Endometrial microvascular endothelial cells (primary cell): ENCODE measurements around the gene GALNT12. TPM values are rescaled to one million over a fixed set of nuclear protein-coding genes. Genes with fewer than 3 reads are reported as not detected.

ENCODE experiments used
- in situ Hi-C: cut with HindIII; loops from 2 replicates; pipeline ENCODE4 v1.10.0; 2017; ENCODE audit warnings: low sequenced_read_pairs, low pct_unique_long_range_greater_than_20kb; ENCODE audit errors: inconsistent ontology term
- total RNA-seq: library from RNA; depleted of rRNA; stranded (reverse); fragments of >200 nt; gene quantifications from one replicate; pipeline ENCODE4 v1.2.3, GENCODE V29; 2015; ENCODE audit errors: inconsistent ontology term

Gene GALNT12, protein sequence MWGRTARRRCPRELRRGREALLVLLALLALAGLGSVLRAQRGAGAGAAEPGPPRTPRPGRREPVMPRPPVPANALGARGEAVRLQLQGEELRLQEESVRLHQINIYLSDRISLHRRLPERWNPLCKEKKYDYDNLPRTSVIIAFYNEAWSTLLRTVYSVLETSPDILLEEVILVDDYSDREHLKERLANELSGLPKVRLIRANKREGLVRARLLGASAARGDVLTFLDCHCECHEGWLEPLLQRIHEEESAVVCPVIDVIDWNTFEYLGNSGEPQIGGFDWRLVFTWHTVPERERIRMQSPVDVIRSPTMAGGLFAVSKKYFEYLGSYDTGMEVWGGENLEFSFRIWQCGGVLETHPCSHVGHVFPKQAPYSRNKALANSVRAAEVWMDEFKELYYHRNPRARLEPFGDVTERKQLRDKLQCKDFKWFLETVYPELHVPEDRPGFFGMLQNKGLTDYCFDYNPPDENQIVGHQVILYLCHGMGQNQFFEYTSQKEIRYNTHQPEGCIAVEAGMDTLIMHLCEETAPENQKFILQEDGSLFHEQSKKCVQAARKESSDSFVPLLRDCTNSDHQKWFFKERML
- 12.8 TPM for total RNA-seq

DNA sequence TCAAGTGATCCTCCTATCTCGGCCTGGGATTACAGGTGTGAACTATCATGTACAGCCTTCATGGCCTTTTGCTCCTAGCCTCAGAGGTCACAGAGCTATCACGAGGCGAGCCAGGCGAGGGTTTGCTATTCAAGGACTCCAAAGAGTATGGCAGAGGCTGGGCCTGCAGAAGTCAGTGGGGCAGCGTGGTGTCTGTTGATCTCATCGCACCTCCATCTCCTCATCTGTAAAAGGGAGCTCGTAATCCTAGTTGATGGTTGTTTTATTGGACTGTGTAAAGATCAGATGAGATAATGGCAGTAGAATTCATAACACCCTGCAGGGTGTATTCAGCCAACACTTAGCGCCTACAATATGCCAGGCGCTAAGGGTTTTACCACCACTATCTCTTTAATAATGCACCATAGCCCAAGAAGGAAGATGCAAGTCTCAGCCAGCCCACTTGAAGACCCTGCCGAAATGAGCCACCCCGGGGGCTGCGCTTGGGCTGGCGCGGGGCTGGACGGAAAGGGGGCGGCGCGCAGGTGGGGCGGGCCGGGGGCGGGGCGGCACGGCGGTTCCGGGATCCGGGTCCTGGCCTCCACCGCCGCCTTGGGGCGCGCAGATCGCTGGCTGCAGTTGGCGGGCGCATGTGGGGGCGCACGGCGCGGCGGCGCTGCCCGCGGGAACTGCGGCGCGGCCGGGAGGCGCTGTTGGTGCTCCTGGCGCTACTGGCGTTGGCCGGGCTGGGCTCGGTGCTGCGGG, at the start of gene GALNT12:
Gene GALNT12, plus strand, starts transcription at position 601 of the 744 bp plus-strand sequence. Its CDS starts 29 bp downstream, at position 630.
- in situ Hi-C loops, result no loop called here

DNA sequence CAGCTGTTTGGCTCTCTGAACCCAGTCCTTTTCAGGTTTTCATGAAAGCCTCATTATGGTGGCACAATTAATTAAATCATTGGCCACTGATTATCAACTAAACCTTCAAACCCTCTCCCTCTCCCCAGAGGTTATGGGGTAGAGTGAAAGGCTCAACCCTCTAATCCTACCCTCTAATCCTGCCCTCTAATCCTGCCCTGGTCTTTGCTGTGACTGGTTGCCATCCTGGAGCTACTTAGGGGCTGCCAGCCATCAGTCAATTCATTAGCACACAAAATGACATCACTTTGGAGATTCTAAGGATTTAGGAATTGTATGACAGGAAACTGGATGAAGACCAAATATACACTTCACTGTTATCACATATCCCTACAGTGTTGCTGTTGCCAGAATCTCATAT, 47.2 kb upstream of the GALNT12 start:
- in situ Hi-C loops, result no loop called here

DNA sequence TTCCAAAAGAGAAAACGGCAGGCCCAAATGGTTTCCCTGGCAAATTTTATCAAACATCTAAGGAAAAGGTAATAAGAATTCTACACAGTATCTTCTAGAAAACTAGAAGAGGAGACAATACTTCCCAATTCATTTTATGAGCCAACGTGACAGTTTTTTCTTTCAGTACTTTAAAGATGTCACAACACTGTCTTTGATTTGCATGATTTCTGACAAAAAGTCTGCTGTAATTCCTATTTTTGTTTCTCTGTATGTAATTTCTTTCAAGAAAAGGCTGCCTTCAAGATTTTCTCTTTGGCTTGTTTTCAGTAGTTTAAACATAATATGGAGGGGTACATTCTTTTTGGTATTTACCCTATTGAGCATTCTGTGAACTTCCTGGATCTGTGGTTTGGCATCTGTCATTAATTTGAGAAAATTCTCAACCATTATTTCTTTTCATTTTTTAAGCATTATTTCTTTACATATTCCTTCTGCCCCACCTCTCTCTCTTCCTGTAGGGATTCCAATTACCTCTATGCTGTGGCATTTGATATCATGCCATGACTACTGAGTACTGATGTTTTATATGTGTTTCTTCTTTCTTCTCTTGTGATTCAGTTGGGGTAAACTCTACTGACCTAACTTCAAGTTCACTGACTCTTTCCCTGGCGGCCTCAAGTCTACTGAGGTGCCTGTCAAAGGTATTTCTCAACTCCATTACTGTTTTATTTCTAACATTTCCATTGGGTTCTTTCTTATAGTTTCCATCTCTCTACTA, 43.3 kb upstream of the GALNT12 start:
- in situ Hi-C loops, result no loop called here

DNA sequence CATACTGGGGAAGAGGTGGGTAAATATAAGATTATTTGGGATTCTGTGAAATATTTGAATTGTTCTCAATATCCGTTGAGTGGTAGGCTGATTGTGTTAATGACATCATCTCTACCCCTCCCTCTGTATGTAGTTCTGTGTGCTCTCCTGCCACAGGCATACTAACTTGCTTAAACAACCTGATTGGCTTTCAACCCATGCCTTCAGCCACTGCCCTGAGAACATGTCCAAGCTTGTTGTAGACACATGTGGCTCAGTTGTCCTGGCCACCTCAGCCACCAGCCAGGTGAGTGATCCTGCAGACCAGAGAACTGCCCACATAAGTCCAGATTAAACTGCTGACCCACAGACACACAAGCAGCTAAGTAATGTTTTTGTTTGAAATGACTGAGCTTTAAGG, 42.2 kb upstream of the GALNT12 start:
- in situ Hi-C loops, result no loop called here

DNA sequence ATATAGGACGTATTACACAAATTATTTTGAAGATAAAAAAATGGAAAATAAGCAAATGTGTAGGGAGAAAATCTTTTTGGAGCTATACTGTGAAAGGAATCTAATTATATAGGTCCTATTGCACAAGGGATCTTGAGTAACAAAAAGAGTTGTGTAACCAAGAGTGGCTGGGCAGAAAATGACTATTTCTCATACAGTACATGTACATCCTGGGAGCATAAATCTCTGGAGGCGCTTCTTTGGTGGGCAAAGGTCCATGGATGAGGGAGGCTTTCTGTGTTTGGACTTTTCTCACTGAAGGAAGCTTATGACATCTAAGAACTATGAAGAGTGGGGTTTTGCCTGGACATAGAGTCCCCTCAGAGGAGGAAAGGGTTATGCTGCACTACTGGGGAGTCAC, 40.9 kb upstream of the GALNT12 start:
- in situ Hi-C loops, result no loop called here

DNA sequence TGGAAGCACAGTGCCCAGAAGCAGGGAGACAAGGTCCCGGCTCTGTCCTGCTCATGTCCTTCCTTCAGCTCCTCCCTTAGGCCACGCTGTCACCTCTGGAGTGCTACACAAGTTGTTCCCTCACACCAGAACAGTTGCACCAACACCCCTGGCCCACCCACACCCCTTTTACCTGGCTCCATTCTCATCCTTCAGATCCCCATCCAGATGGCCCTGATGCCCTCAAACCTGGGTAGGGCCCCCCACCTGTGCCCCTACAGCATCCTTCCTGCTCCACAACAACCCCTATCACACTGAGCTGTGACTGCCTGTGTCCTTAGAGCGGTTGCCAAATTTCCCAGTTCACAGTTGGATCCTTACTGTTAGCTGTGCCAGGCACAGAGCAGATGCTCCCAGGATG, 40.3 kb upstream of the GALNT12 start:
- in situ Hi-C loops, result no loop called here

DNA sequence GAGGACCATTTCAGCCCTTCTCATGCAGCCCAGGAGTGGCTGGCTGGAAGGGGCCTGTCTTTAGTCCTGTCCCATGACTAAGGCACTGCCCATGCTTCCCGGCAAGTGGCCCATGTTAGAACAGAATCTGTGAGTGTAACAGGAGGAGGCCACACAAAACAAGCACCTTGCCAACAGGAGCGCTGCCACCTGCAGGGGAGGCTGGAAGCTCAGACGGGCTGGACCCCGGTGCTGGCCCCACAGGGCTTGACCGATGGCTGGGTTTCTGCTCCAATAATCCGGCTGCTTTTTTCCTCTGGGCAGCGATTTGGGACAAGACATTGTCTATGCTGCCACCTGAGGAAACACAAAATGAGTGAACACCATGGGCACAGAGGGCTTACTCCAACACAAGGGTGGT, 39.6 kb upstream of the GALNT12 start:
- in situ Hi-C loops, result no loop called here

DNA sequence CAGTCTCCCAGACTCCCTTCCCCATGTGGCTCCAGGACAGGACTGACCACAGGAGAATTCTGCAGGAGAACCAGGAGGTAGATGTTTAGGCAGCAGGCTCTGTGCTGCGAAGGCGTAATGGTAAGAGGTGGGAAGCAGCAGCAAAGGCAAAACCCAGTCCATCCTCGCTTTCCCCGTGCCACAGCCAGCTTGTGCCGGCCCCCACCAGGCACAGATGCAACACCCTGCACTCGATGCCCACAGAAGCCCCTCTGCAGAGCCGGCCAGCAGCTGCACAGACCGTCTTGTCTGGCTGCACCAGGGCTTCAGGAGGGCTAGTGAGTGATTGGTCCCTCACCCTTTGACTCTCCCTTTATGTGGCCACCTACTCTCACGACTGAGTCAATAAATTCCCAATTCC, 39.1 kb upstream of the GALNT12 start:
- in situ Hi-C loops, result no loop called here

DNA sequence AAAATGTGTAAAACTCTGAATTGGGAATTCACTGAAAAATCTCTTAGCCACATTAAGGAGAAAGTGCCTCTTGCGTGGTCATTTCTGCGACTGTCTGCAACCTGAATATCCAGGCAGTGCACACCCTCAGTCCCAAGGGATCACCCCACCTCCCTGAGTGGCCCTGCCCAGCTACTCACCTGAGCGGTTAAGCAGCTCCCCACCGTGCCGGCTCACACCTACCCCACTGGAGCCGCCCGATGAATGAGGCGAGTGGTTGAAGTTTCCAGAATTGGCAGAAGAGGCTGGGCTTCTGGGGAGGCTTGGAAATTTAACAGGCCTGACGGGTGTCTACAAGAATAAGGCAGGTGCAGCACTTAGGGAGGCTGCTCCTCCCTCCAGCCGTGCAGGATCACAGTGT, 36.8 kb upstream of the GALNT12 start:
- in situ Hi-C loops, result no loop called here

DNA sequence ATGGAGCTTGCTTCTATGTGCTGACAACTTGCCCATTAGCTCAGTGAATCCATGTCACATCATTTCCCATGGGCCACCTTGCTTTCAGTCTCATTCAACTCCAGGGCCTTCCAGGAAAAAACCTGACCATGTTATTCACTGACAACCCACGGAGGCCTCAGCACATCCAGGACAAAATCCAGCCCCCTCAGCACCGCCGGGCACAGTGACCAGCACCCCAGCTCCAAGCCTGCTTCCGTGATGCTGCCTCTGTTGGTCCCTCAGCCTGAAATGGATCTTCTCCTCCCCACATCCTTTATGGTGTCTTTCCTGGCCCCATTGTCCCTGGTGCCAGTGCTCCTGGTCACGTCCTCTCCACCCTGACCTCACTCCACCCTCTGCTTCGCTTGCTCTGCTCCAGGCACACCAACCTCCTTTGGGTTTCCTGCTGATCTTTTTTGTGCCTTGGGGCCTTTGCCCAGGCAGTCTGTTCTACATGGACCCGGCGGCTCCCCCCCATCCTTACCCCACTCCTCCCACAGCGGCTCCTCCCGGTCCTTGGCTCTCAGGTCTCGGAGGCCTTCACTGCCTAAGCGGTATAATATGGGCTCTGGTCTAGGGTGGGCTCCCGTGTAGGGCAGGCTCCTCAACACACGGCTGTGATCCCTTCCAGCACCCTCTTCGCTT, 36.1 kb upstream of the GALNT12 start:
- in situ Hi-C loops, result no loop called here

DNA sequence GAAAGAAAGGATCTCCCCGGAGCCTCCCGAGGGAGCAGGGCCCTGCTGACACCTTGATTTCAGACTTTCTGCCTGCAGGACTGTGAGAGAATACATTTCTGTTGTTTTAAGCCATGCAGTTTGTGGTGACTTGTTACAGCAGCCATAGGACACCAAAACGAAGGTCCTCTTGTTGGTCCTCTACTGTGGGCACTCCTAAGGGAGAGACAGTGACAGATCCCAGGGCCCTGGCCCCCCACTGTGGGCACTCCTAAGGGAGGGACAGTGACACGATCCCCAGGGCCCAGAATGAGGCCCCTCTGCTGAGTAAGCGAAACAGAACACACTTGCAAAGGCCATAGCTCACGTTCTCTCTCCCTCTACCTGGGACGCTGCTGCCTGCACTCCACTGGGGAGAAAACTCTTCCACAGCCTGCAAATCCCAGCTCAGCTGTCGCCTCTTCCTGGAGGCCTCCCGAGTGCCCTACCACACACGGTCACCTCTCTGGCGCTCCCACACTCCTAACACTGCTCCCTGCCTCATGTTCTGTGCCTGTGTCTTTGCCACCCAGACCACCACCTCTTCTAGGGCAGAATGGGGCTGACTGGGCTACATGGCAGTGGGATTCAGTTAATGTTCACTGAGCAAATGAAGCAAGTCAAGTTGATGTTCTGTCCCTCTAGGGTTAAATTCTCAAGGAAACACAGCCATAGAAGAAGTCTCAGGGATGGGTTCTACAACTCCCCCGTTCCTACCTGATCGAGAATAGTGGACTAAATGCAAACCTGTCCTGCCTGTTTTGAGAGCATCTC, 34.9 kb upstream of the GALNT12 start:
- in situ Hi-C loops, result no loop called here

DNA sequence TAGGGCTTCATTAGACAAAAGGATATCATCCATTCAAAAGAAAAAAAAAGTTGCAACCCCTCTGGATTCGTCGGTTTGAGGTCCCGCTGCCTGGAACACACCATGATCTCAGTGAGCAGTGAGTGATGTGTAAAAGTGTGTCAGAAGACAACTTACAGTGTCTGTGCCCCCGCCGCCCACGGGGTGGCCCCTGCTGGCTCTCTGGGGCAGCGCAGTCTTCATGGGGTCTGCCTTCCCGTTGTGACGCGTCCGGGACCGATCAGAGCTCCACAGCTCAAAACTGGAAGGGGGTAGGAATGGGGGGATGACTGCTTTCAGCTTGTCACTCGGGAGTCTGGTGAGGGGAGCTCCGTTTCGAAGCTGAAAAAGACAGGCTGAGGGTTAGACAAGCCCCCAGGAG, 33.7 kb upstream of the GALNT12 start:
- in situ Hi-C loops, result no loop called here

DNA sequence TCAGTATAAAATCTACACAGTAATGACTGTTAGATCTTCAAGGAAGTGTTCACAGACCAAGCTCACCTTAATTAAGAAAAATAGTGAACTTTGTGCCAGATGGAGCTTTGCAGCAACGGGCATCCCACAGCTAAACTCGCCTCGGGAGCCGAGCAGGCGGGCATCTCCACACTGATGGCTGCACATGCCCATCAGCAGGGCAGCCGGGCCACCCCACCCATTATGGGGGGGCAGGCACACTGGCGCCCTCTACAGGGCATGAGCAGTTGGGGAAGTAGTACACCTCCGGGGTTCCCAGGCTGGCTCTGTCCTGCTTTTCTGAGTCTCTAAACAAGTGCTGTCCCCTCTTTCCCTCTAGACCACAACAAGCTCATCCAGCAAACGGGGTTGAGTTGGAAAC, 32.7 kb upstream of the GALNT12 start:
- in situ Hi-C loops, result no loop called here

DNA sequence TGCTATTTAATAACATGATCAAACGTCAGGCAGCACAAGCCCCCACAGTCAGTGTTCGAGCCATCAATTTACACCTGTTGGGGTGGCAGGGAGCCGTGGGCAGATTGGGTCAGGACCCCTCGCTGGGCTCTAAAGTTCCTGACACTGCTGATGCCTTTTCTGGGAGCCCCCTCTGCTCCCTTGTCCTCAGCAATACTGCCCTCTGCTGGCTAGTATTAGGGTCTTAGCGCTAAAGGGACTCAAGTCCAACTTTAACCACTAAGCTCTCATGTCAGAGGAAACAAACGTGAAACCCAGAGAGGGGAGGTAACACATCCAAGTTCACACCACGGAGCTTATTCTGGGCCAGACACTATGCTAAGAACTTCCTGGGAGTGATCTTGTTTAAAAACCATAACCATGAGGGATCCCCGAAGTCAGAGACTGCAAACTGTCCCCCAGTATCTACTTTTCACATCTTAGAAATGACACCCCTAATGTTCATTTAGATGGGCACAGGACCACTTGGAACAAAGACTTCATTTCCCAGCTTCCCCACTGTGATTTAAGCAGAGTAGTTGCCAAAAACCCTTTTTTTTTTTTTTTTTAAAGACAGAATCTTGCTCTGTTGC, 31.5 kb upstream of the GALNT12 start:
- in situ Hi-C loops, result no loop called here

DNA sequence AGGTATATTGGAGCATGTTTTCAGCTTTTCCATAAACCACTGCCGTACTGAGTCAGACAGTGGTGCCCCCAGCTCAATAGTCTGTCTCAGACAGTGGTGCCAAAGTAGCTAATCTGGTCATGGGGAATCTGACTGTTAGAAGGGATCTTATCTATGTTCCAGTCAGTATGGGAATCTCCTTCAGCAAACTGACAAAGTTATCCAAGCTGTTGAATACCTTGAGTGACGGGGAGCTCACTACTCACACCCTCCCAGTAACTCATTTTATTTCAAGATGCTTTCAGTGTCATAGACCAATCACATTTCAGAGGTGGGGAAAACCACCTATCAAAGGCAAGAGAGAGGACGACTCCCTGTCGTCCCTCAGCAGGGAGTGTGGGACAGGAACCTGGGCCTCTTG, 29.9 kb upstream of the GALNT12 start:
- in situ Hi-C loops, result no loop called here

DNA sequence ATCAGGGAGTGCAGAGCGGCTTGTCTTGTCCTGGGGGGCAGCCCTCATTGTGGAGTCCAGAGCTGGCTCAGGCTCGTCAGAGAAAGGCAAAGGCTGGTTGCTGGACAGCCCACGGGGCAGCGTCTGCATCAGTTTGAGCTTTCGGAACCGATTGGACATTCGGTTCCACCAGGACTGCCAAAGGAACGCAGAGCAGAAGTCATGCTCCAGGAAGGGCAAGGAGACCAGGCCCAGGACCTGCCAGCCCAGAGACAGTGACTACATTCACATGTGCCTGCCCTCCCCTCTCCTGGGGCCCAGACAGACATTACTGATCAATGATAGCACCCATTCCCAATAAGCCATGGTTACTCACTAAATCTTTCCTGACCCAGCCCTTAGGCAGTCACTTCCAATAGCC, 29.2 kb upstream of the GALNT12 start:
- in situ Hi-C loops, result no loop called here

DNA sequence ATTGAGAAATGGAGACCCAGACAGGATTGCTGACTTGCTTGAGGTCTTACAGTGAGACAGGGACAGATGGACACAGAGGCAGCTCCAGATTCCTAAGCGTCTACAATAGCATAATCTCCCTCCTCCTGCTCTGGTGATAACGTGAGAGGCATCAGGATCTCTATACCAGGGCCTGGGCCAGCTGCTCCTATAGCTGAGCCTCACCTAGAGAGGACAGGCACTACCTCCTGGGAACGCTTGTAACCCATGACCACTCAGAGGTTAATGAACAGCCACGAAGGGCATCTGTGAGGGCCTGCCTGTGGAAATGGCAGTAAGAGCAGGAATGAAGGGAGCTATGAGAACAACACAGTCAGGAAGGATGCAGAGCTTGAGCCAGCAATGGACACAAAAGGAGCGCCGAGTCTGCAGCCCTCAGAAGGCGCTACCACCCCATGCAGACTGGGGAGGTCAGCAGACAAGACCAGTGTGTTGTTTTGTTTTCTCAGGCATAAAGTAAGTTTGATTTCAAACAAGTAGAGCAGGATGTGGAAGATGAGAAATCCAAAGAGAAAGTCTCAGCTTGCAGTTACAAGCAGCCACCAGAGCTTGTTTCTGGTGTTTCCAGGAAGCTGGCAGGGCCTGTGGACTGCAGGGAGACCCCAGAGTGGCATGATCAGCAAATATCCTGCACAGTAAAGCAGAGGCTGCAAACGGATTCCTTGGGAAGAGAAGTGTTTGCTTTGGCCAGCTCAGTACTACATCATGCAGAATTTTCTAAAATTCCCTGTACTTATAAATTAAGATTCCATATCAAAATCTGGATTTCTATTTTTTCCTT, 28.5 kb upstream of the GALNT12 start:
- in situ Hi-C loops, result no loop called here
